Measurements from ENCODE around the gene PAPLN. TPM values are rescaled to one million over a fixed set of nuclear protein-coding genes. Genes with fewer than 3 reads are reported as not detected.

PAPLN gene
- total and polyA plus RNA-seq, 2 donors from 2014 or later = 19.1 to 132 TPM

DNA sequence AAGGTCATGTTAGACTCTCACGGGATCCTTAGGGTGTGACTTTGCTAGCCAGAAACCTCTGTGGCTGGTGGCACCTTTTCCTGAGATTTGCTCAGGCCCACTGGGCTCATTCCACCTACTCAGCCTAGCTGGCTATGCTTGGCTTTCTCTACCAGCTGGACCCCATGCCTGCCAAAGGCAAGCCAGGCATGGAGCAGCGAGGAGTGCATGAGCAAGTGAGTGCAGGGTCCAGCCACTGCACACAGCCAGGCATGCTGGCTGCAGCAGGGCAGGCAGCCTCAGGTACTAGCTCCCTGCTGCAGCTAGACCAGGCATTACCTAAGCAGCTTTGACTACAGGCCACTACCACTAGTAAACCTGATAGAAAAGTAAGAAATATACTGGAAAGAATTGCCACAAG, 29.7 kb upstream of the PAPLN start:
- intact Hi-C loops (cut with DNase I) = no loop called here
- Histone ChIP-seq H3K4me3 (ENCODE audit: low read length in 3 of 3) (no peak overlapping the region), H3K36me3 (ENCODE audit: control insufficient read depth in 2 of 3, insufficient read depth in 3 of 3, low read length in 3 of 3) (peaks cover 6 to 21% (median 18%) of the 10 kb centered on the region in 3 donors), H3K9me3 (ENCODE audit: control insufficient read depth in 2 of 3, insufficient read depth in 1 of 3, low read length in 3 of 3) (no peaks in the 10 kb centered on the region), H3K4me1 (ENCODE audit: control insufficient read depth in 2 of 3, insufficient read depth in 2 of 3, low read depth in 1 of 3, low read length in 3 of 3) (no peaks in the 10 kb centered on the region), H3K27ac (ENCODE audit: low read depth in 2 of 2, low read length in 2 of 2) (no peak overlapping the region), H3K27me3 (ENCODE audit: control insufficient read depth, insufficient read depth, low read length) (no peaks in the 10 kb centered on the region), H3K9ac (ENCODE audit: low read length in 3 of 3) (no peak overlapping the region)
- TF ChIP-seq, protein P1, sequence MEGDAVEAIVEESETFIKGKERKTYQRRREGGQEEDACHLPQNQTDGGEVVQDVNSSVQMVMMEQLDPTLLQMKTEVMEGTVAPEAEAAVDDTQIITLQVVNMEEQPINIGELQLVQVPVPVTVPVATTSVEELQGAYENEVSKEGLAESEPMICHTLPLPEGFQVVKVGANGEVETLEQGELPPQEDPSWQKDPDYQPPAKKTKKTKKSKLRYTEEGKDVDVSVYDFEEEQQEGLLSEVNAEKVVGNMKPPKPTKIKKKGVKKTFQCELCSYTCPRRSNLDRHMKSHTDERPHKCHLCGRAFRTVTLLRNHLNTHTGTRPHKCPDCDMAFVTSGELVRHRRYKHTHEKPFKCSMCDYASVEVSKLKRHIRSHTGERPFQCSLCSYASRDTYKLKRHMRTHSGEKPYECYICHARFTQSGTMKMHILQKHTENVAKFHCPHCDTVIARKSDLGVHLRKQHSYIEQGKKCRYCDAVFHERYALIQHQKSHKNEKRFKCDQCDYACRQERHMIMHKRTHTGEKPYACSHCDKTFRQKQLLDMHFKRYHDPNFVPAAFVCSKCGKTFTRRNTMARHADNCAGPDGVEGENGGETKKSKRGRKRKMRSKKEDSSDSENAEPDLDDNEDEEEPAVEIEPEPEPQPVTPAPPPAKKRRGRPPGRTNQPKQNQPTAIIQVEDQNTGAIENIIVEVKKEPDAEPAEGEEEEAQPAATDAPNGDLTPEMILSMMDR (IDR thresholded peaks at IDR 0.05; ENCODE audit: borderline replicate concordance, extremely low read depth, insufficient read depth) = no peak
- no peak for DNase-seq
- no peak for FAIRE-seq

DNA sequence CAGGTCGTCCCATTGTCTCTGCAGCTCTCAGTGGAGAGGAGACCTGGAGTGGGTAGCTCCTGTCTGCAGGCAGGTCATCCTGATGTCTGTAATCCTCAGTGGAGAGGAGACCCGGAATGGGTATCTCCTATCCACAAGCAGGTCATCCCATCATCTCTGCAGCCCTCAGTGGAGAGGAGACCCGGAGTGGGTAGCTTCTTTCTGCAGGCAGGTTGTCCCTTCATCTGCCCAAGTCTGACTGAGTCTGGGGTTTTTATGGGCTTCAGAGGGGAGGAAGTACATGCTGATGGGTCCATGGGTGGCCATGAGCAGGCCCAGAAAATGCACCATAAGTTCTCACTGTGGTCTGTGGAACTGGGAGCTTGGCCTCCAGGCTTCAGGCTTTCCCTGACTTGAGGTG, 28.9 kb upstream of the PAPLN start:
- H3K4me3 ChIP-seq (ENCODE audit: low read length in 3 of 3) = no peak overlapping the region
- H3K9me3 ChIP-seq (ENCODE audit: control insufficient read depth in 2 of 3, insufficient read depth in 1 of 3, low read length in 3 of 3) = no peaks in the 10 kb centered on the region
- peaks cover 6 to 24% (median 20%) of the 10 kb centered on the region in 3 donors for H3K36me3 ChIP-seq (ENCODE audit: control insufficient read depth in 2 of 3, insufficient read depth in 3 of 3, low read length in 3 of 3)
- TF ChIP-seq, protein P1 (IDR thresholded peaks at IDR 0.05; ENCODE audit: borderline replicate concordance, extremely low read depth, insufficient read depth) = no peak
- intact Hi-C loops (cut with DNase I) = no loop called here
- no peak for FAIRE-seq
- no peak overlapping the region for H3K9ac ChIP-seq (ENCODE audit: low read length in 3 of 3)
- H3K4me1 ChIP-seq (ENCODE audit: control insufficient read depth in 2 of 3, insufficient read depth in 2 of 3, low read depth in 1 of 3, low read length in 3 of 3) = no peaks in the 10 kb centered on the region
- H3K27ac ChIP-seq (ENCODE audit: low read depth in 2 of 2, low read length in 2 of 2) = no peak overlapping the region
- no peak for DNase-seq
- H3K27me3 ChIP-seq (ENCODE audit: control insufficient read depth, insufficient read depth, low read length) = no peaks in the 10 kb centered on the region

DNA sequence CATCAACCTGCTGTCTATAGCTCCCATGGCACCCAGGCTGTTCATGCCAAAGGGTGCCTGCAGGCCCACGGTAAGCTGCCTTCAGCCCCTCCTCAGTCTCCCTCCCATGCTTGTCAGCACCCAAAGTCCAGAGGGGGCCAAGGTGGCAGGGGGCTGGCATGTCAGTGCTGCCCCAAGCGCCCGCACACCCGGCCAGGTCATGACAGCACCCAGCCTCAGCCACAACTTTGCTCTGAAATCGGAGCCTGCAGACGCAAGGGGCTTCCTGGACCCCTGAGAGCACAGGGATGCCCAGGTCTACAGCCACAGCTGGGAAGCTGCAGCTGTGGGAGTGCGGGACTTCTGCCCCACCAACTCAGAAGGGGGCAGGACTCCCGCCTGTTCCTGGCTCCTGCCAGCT, 28.5 kb upstream of the PAPLN start:
- TF ChIP-seq, protein P1 (IDR thresholded peaks at IDR 0.05; ENCODE audit: borderline replicate concordance, extremely low read depth, insufficient read depth) = no peak
- intact Hi-C loops (cut with DNase I) = no loop called here
- Histone ChIP-seq H3K9ac (ENCODE audit: low read length in 3 of 3) (no peak overlapping the region), H3K27ac (ENCODE audit: low read depth in 2 of 2, low read length in 2 of 2) (no peak overlapping the region), H3K27me3 (ENCODE audit: control insufficient read depth, insufficient read depth, low read length) (no peaks in the 10 kb centered on the region), H3K9me3 (ENCODE audit: control insufficient read depth in 2 of 3, insufficient read depth in 1 of 3, low read length in 3 of 3) (no peaks in the 10 kb centered on the region), H3K4me3 (ENCODE audit: low read length in 3 of 3) (no peak overlapping the region), H3K4me1 (ENCODE audit: control insufficient read depth in 2 of 3, insufficient read depth in 2 of 3, low read depth in 1 of 3, low read length in 3 of 3) (no peaks in the 10 kb centered on the region), H3K36me3 (ENCODE audit: control insufficient read depth in 2 of 3, insufficient read depth in 3 of 3, low read length in 3 of 3) (peaks cover 6 to 25% (median 18%) of the 10 kb centered on the region in 3 donors)
- no peak for DNase-seq
- FAIRE-seq = no peak

- intact Hi-C loops (cut with DNase I) = no loop called here
- Histone ChIP-seq H3K9me3 (ENCODE audit: control insufficient read depth in 2 of 3, insufficient read depth in 1 of 3, low read length in 3 of 3) (no peaks in the 10 kb centered on the region), H3K27ac (ENCODE audit: low read depth in 2 of 2, low read length in 2 of 2) (no peak overlapping the region), H3K27me3 (ENCODE audit: control insufficient read depth, insufficient read depth, low read length) (no peaks in the 10 kb centered on the region), H3K36me3 (ENCODE audit: control insufficient read depth in 2 of 3, insufficient read depth in 3 of 3, low read length in 3 of 3) (peaks cover 6 to 25% (median 18%) of the 10 kb centered on the region in 3 donors), H3K9ac (ENCODE audit: low read length in 3 of 3) (no peak overlapping the region), H3K4me3 (ENCODE audit: low read length in 3 of 3) (no peak overlapping the region), H3K4me1 (ENCODE audit: control insufficient read depth in 2 of 3, insufficient read depth in 2 of 3, low read depth in 1 of 3, low read length in 3 of 3) (no peaks in the 10 kb centered on the region)
- TF ChIP-seq, protein P1 (IDR thresholded peaks at IDR 0.05; ENCODE audit: borderline replicate concordance, extremely low read depth, insufficient read depth) = no peak
- no peak for DNase-seq
- FAIRE-seq = no peak
These were observed 27.4 kb upstream of the PAPLN start for GRCh38 chr14:73209953-73210352.

Measured in kidney (tissue), 14 donors.